ENCODE results near the gene ME2.
"Not testable (repeated sequence)": the region's sequence is repeated elsewhere in the genome, so short reads cannot be mapped to it uniquely, and the experiment has no call there.

ME2 gene

GRCh38 chr18:50853863-50854271 is 25.1 kb upstream of the ME2 start:
- no peak overlapping the region for H3K4me3 ChIP-seq (ENCODE audit: low read depth, low read length, poor library complexity, severe bottlenecking)
- no peaks in the 10 kb centered on the region; the same call in 1 of the 2 replicates for H3K36me3 ChIP-seq (ENCODE audit: insufficient read depth, low read length)
- no peak overlapping the region for H3K4me2 ChIP-seq (ENCODE audit: low read length)
- peaks cover 7% of the 10 kb centered on the region; the same call in 1 of the 2 replicates for H3K27me3 ChIP-seq (ENCODE audit: insufficient read depth, low read length)
- H3K9me2 ChIP-seq (ENCODE audit: low read depth, low read length), result no peaks in the 10 kb centered on the region
- H3F3A ChIP-seq (ENCODE audit: insufficient read depth, low read length), result no peaks in the 10 kb centered on the region
- H3K27ac ChIP-seq (ENCODE audit: low read depth, low read length, poor library complexity, severe bottlenecking), result no peak overlapping the region
- no peaks in the 10 kb centered on the region for H3K4me1 ChIP-seq (ENCODE audit: insufficient read depth, low read length, severe bottlenecking)
- TF ChIP-seq CTCF (IDR thresholded peaks at IDR 0.05; ENCODE audit: low read length) (no peak), EZH2 (IDR thresholded peaks at IDR 0.05; ENCODE audit: borderline replicate concordance, low read length) (no peak)
- no peak overlapping the region for H3K9ac ChIP-seq (ENCODE audit: low read length)
- peaks cover 10% of the 10 kb centered on the region for H3K9me3 ChIP-seq (ENCODE audit: low read length)
- no peaks in the 10 kb centered on the region for H4K20me1 ChIP-seq (ENCODE audit: insufficient read depth, low read length)
- no peaks in the 10 kb centered on the region for H3K79me2 ChIP-seq (ENCODE audit: insufficient read depth, low read length)
- no peak overlapping the region for H2AFZ ChIP-seq (ENCODE audit: low read length)

- no peak for TF ChIP-seq EZH2 (IDR thresholded peaks at IDR 0.05; ENCODE audit: borderline replicate concordance, low read length)
- TF ChIP-seq CTCF (IDR thresholded peaks at IDR 0.05; ENCODE audit: low read length), result no peak
- H3K4me3 ChIP-seq (ENCODE audit: low read depth, low read length, poor library complexity, severe bottlenecking), result no peak overlapping the region
- H3K9me3 ChIP-seq (ENCODE audit: low read length), result peaks cover 10% of the 10 kb centered on the region
- H4K20me1 ChIP-seq (ENCODE audit: insufficient read depth, low read length), result no peaks in the 10 kb centered on the region
- H3K27me3 ChIP-seq (ENCODE audit: insufficient read depth, low read length), result peaks cover 7% of the 10 kb centered on the region; the same call in 1 of the 2 replicates
- H2AFZ ChIP-seq (ENCODE audit: low read length), result no peak overlapping the region
- H3K79me2 ChIP-seq (ENCODE audit: insufficient read depth, low read length), result no peaks in the 10 kb centered on the region
- H3F3A ChIP-seq (ENCODE audit: insufficient read depth, low read length), result no peaks in the 10 kb centered on the region
- H3K27ac ChIP-seq (ENCODE audit: low read depth, low read length, poor library complexity, severe bottlenecking), result no peak overlapping the region
- H3K9ac ChIP-seq (ENCODE audit: low read length), result no peak overlapping the region
- H3K4me2 ChIP-seq (ENCODE audit: low read length), result no peak overlapping the region
- no peaks in the 10 kb centered on the region for H3K9me2 ChIP-seq (ENCODE audit: low read depth, low read length)
- H3K36me3 ChIP-seq (ENCODE audit: insufficient read depth, low read length), result no peaks in the 10 kb centered on the region; the same call in 1 of the 2 replicates
- H3K4me1 ChIP-seq (ENCODE audit: insufficient read depth, low read length, severe bottlenecking), result no peaks in the 10 kb centered on the region
These were observed 22.8 kb upstream of the ME2 start for GRCh38 chr18:50855976-50856757.

DNA sequence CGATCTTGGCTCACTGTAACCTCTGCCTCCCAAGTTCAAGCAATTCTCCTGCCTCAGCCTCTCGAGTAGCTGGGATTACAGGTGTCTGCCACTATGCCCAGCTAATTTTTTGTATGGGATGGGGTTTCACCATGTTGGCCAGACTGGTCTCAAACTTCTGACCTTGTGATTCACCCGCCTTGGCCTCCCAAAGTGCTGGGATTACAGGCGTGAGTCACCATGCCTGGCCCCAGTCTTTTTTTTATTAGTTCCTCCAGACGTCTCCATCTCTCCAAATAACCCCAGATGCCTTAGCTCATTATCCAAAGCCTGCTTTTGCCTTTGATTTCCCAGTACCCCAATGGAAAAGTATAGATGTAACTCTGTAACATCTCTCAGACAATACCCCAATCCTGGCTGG is 21.8 kb upstream of the ME2 start:
- H3K79me2 ChIP-seq (ENCODE audit: insufficient read depth, low read length); H3K4me3 ChIP-seq (ENCODE audit: low read depth, low read length, poor library complexity, severe bottlenecking); H3K4me1 ChIP-seq (ENCODE audit: insufficient read depth, low read length, severe bottlenecking); H4K20me1 ChIP-seq (ENCODE audit: insufficient read depth, low read length); H2AFZ ChIP-seq (ENCODE audit: low read length); H3K36me3 ChIP-seq (ENCODE audit: insufficient read depth, low read length); H3K9me3 ChIP-seq (ENCODE audit: low read length); H3K9me2 ChIP-seq (ENCODE audit: low read depth, low read length); H3K4me2 ChIP-seq (ENCODE audit: low read length); H3K9ac ChIP-seq (ENCODE audit: low read length); H3K27me3 ChIP-seq (ENCODE audit: insufficient read depth, low read length); H3F3A ChIP-seq (ENCODE audit: insufficient read depth, low read length); H3K27ac ChIP-seq (ENCODE audit: low read depth, low read length, poor library complexity, severe bottlenecking): not testable (repeated sequence)

DNA sequence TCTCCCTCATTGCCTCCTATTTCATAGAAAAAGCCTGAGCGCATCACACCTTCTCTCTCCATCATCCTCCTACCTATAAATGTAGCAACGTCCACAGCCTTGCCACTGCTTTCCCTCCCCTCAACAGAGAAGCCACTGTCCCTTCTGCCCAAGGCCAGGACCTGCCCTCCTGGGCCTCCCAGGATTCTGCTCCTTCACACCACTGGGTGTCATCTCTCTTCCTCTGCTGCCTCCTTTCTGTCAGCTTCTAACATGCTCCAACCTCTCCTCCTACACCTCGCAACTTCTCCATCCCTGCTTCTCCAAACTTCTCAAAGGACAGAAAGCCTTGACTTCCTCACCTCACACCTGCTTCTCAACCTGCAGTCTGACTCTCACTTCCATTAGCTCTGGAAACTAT is 21.2 kb upstream of the ME2 start:
- Histone ChIP-seq H3K4me1 (ENCODE audit: insufficient read depth, low read length, severe bottlenecking) (peaks cover 5% of the 10 kb centered on the region), H3K9me2 (ENCODE audit: low read depth, low read length) (no peaks in the 10 kb centered on the region), H3K79me2 (ENCODE audit: insufficient read depth, low read length) (no peaks in the 10 kb centered on the region), H3K9me3 (ENCODE audit: low read length) (peaks cover 10% of the 10 kb centered on the region), H3K27me3 (ENCODE audit: insufficient read depth, low read length) (peaks cover 7% of the 10 kb centered on the region; the same call in 1 of the 2 replicates), H2AFZ (ENCODE audit: low read length) (no peak overlapping the region), H3K27ac (ENCODE audit: low read depth, low read length, poor library complexity, severe bottlenecking) (no peak overlapping the region), H3K36me3 (ENCODE audit: insufficient read depth, low read length) (no peaks in the 10 kb centered on the region; the same call in 1 of the 2 replicates), H3F3A (ENCODE audit: insufficient read depth, low read length) (no peaks in the 10 kb centered on the region), H4K20me1 (ENCODE audit: insufficient read depth, low read length) (no peaks in the 10 kb centered on the region), H3K4me3 (ENCODE audit: low read depth, low read length, poor library complexity, severe bottlenecking) (no peak overlapping the region), H3K4me2 (ENCODE audit: low read length) (no peak overlapping the region), H3K9ac (ENCODE audit: low read length) (no peak overlapping the region)
- no peak for TF ChIP-seq EZH2 (IDR thresholded peaks at IDR 0.05; ENCODE audit: borderline replicate concordance, low read length)
- TF ChIP-seq CTCF (IDR thresholded peaks at IDR 0.05; ENCODE audit: low read length), result no peak
